HG02938 (cell line): ENCODE results near the gene MICU2.

Experiments used
- ATAC-seq: cut with Tn5 transposase; IDR thresholded peaks from one replicate; pipeline ENCODE4 v1.9.1; 2021; ENCODE audit warnings: mild to moderate bottlenecking, moderate library complexity; ENCODE audit not compliant: unreplicated experiment

MICU2 gene

GRCh38 chr13:21504379-21504778, 99.6 kb downstream of the MICU2 start:
- ATAC-seq, result no peak

- ATAC-seq, result no peak
These were observed 102.3 kb downstream of the MICU2 start for GRCh38 chr13:21501686-21502085.

- ATAC-seq, result no peak
These were observed 117.6 kb downstream of the MICU2 start for GRCh38 chr13:21486322-21486721.

DNA sequence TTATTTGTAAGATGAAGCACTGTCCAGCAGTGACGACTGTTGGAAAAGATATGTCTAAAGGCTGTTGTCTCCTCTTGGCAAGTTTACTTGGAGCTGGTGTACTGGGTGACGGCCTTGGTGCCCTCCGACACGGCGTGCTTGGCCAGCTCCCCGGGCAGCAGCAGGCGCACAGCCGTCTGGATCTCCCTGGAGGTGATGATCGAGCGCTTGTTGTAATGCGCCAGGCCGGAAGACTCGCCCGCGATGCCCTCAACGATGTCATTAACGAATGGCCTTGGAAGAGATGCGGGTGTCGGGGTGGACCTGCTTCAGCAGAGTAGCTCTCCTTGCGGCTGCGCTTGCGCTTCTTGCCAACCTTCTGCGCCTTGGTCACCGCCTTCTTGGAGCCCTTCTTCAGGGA, 120.2 kb downstream of the MICU2 start:
- ATAC-seq, result no peak

GRCh38 chr13:21481359-21481758, 122.6 kb downstream of the MICU2 start:
- no peak for ATAC-seq

- ATAC-seq, result no peak
These were observed 124.8 kb downstream of the MICU2 start for GRCh38 chr13:21478881-21479808.

DNA sequence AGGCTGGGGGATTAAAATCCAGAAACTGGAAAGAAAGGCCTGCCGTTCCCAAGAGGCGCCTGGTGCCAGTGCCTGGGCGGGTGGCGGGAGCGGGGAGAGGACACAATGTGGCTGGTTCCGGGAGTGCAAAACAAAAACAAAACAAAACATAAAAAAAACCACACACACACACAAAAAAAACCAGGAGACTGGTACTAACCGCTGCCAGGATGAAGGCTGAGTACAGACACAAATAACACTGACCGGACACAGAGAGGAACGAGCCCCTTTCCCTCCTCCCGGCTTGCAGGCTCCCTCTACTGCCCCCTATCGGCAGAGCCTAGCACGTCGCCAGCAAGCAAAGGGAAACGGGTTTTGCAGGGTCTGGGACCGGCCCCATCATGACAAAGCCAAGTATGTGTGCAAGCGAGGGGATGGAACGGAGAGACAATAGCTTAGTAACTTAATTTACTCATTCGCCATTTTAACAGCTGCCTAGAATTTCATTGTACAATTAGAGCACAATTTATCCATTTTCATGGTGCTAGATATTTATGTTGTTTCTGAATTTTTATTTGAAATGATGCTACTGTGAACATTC, 127.0 kb downstream of the MICU2 start:
- peak; percentile 69 for ATAC-seq

GRCh38 chr13:21475115-21475514, 128.9 kb downstream of the MICU2 start:
- no peak for ATAC-seq

DNA sequence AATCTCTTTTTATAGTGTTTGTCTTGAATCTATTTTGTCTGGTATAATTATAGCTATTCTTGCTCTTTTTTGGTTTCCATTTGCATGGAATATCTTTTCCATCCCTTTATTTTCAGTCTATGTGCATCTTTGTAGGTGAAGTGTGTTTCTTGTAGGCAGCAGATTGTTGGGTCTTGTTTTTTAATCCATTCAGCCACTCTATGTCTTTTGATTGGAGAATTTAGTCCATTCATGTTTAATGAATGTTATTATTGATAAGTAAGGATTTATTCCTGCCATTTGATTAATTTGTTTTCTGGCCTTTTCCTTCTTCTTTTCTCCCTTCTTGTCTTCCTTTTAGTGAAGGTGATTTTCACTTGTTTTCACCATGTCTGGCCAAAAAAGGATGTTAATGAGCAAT, 133.2 kb downstream of the MICU2 start:
- ATAC-seq, result no peak

GRCh38 chr13:21466527-21466926, 137.4 kb downstream of the MICU2 start:
- ATAC-seq, result no peak

GRCh38 chr13:21465710-21466160, 138.2 kb downstream of the MICU2 start:
- no peak for ATAC-seq

- ATAC-seq, result no peak
These were observed 140.5 kb downstream of the MICU2 start for GRCh38 chr13:21463424-21463823.

DNA sequence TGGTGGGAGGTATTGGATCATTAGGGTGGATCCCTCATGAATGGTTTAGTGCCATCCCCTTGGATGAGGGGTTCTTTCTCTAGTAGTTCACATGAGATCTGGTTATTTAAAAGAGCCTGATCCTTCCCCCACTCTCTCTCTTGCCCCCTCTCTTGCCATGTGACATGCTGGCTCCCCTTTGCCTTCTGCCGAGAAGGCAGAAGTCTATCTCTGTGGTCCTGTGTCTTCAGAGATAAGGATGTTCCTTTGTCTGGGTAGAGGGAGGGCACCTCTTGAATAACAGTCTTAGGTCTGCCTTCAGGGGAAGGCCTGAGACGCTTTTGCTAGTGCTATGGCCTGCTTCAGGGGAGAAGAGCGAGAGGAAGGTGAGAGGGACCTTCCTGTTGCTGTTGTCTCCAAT, 142.8 kb downstream of the MICU2 start:
- ATAC-seq, result no peak

- ATAC-seq, result peak; percentile 76
These were observed 144.9 kb downstream of the MICU2 start, which contains the start of gene ZDHHC20 for GRCh38 chr13:21458813-21459701. Gene ZDHHC20, minus strand, starts transcription at chr13:21459303. Its CDS starts 132 bp downstream, at chr13:21459171.

DNA sequence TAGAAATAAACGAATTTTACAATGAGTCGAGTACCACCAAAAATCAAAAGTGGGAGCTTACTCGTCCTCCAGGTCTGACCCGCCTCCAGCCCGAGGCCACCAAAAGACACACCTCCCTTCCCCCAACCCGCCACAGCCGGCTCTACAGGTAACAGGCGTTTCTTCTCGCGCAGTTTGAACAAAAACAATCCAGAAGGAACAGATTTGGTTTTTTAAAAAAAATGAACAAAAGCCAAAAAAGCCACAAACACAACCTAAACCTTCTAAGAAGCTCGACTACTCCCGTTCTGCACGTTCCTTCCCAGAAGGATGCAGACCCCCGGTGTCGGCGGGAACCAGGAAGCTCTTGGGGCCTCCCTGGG, 145.5 kb downstream of the MICU2 start:
- ATAC-seq, result peak; percentile 46

DNA sequence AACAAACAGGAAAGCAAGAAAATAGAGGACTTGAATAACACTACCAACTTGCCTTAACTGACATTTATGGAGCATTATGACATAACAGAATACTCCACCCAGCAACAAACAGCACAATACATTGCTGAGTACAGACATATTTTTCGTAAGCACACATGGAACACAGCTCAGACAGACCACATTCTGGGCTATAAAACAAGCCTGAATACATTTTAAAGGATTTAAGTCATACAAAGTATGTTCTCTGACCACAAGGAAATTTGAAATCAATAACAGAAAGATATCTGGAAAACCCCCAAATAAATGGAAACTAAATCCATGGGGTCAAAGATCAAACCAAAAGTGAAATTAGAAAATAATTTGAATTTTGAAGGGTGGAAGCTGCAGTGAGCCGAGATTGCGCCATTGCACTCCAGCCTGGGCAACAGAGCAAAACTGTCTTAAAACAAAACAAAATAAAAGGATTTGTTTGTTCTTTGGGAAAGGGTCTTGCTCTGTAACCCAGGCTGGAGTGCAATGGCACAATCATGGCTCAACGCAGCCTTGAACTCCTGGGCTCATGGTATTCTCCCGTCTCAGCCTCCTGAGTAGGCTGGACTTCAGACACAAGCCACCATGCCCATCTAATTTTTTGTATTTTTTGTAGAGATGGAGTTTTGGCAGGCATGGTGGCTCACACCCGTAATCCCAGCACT, 150.4 kb downstream of the MICU2 start:
- no peak for ATAC-seq

DNA sequence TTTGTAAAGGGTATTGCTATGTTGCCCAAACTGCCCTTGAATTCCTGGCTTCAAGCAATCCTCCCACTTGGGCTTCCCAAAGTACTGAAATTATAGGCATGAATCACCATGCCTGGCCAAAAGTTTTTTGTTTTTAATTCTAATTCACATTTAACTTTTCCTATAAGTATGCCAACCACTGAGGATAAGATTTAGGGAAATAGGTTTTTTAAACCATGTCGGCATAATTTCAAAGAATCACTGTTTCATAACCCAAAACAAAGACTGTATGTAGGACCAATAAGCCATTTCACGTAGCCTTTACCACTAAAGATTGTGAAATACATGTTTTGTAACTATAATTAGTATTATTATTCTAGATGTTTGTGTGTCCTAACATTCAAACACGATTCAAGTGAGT, 153.0 kb downstream of the MICU2 start:
- no peak for ATAC-seq

DNA sequence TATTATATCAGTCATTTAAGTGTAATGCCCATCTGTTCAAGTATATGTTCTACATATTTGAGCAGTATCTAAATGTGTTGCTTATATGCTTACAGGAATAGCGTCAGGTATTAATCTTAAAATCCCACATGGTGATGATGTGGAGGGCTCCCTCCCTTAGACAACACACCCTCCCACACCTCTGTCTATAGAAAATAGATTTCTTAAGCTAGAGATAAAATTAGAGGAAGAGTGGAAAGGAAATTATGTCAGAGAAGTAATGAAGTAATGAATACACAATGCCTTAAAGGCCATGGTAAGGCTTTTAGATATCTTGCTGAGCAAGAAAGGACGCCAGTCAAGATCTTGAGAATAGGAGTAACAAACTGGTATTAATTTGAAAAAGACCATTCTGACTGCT, 157.3 kb downstream of the MICU2 start:
- no peak for ATAC-seq

- ATAC-seq, result no peak
These were observed 158.2 kb downstream of the MICU2 start for GRCh38 chr13:21445759-21446158.

DNA sequence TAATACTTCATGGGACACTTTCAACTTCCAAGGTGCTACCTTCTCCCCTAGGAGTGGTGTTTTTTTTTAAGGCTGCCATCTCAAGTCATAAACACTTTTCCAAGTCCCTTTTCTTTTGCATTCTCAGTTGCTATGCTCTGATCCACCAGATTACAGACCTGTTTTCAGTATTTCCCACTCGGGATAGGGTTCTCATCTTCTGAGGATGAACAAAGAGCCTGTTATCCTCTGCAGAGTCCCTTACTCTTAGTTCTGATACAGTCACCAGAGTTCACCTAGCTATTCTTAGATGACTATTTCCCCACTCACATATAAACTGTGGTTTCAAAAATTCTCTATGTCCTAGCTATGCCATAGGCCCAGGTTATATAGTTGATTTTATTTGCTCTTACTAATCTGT, 160.8 kb downstream of the MICU2 start:
- no peak for ATAC-seq
